Endometrial microvascular endothelial cells (primary cell): ENCODE measurements around the gene BRICD5. TPM values are rescaled to one million over a fixed set of nuclear protein-coding genes. Genes with fewer than 3 reads are reported as not detected.

Experiments
- total RNA-seq: library from RNA; depleted of rRNA; stranded (reverse); fragments of >200 nt; gene quantifications from one replicate; pipeline ENCODE4 v1.2.3, GENCODE V29; 2015; ENCODE audit errors: inconsistent ontology term

Gene BRICD5
- total RNA-seq, 1 donor from 2014 or later, result 1.9 TPM

Other genes starting within 250 kb of the BRICD5 start
- gene RPS2, start 246.0 kb downstream of the BRICD5 start, total RNA-seq, result 2,988 TPM
- not detected for gene RNF151, start 244.0 kb downstream of the BRICD5 start, total RNA-seq
- 79.9 TPM for gene TBL3, start 238.8 kb downstream of the BRICD5 start, total RNA-seq
- 0.09 TPM for gene NOXO1, start 229.4 kb downstream of the BRICD5 start, total RNA-seq
- gene GFER, start 226.7 kb downstream of the BRICD5 start, total RNA-seq, result 17.2 TPM
- gene SYNGR3, start 220.9 kb downstream of the BRICD5 start, total RNA-seq, result not detected
- 50.6 TPM for gene ZNF598, start 201.0 kb downstream of the BRICD5 start, total RNA-seq
- not detected for gene NPW, start 191.1 kb downstream of the BRICD5 start, total RNA-seq
- gene NHERF2, start 184.0 kb downstream of the BRICD5 start, total RNA-seq, result 194 TPM
- gene NTHL1, start 163.0 kb downstream of the BRICD5 start, total RNA-seq, result 38.8 TPM
- gene TSC2, start 162.9 kb downstream of the BRICD5 start, total RNA-seq, result 59.2 TPM
- 53.8 TPM for gene PKD1, start 75.0 kb downstream of the BRICD5 start, total RNA-seq
- gene RAB26, start 62.2 kb downstream of the BRICD5 start, total RNA-seq, result 0.74 TPM
- 87.3 TPM for gene TRAF7, start 55.1 kb downstream of the BRICD5 start, total RNA-seq
- not detected for gene CASKIN1, start 14.3 kb downstream of the BRICD5 start, total RNA-seq
- 40.6 TPM for gene MLST8, start 5.4 kb downstream of the BRICD5 start, total RNA-seq
- gene PGP, start 4.0 kb upstream of the BRICD5 start, total RNA-seq, result 21.6 TPM
- gene E4F1, start 12.7 kb upstream of the BRICD5 start, total RNA-seq, result 34.6 TPM
- gene DNASE1L2, start 25.6 kb upstream of the BRICD5 start, total RNA-seq, result 0.09 TPM
- gene ECI1, start 40.7 kb upstream of the BRICD5 start, total RNA-seq, result 31.7 TPM
- 177 TPM for gene RNPS1, start 57.3 kb upstream of the BRICD5 start, total RNA-seq
- 43.3 TPM for gene ABCA3, start 129.9 kb upstream of the BRICD5 start, total RNA-seq
- 43.1 TPM for gene CCNF, start 218.6 kb upstream of the BRICD5 start, total RNA-seq
- 10.1 TPM for gene TEDC2, start 249.2 kb upstream of the BRICD5 start, total RNA-seq